UCSD-AML1 (cell line): Measurements from ENCODE around the gene DNAJC6.

ENCODE experiments used
- DNase-seq: peaks from one replicate; lab custom pipeline; 2025; ENCODE audit not compliant: unreplicated experiment; lab: John Stamatoyannopoulos, UW

Gene DNAJC6

GRCh38 chr1:65459397-65459768, 150.0 kb downstream of the DNAJC6 start:
- DNase-seq: peak; percentile 18
